SK-N-MC (cell line): Measurements from ENCODE around the gene CCDC197.

ENCODE experiments used
- EZH2 ChIP-seq: fragments of 200-600 bp; sonication (generic); IDR thresholded peaks from one replicate; pipeline ENCODE4 v1.6.1; 2017; ENCODE audit warnings: antibody characterized with exemption
- POLR2AphosphoS5 ChIP-seq: IDR thresholded peaks from 2 replicates; pipeline ENCODE4 v1.6.1; 2012; ENCODE audit warnings: mild to moderate bottlenecking, low read depth, low read length, borderline replicate concordance

- no peak for TF ChIP-seq EZH2
- no peak for TF ChIP-seq POLR2AphosphoS5
Measured at GRCh38 chr14:94005324-94006073, 8.4 kb downstream of the CCDC197 start.
